ENCODE data around the gene SH3RF2. TPM values are rescaled to one million over a fixed set of nuclear protein-coding genes. Genes with fewer than 3 reads are reported as not detected.

Gene SH3RF2
- total RNA-seq, 2 donors from 2014 or later = 2.6 to 3.2 TPM

- no peaks in the 10 kb centered on the region for H3K27me3 ChIP-seq (ENCODE audit: control insufficient read depth, insufficient read depth, low read length, poor library complexity, severe bottlenecking)
- peak overlapping the region; percentile 74 for H3K27ac ChIP-seq (ENCODE audit: low read depth, low read length)
- DNase-seq = no peak
- TF ChIP-seq CTCF (conservative IDR thresholded peaks at IDR 0.05) = no peak
- no peaks in the 10 kb centered on the region for H3K4me1 ChIP-seq (ENCODE audit: control insufficient read depth, insufficient read depth, low read length)
- 88 to 90% methylated on average over 6 to 7 of the region's 7 CpGs for WGBS, 2 experiments (ENCODE audit: insufficient coverage in 1 of 2, insufficient read length in 1 of 2)
- no peak overlapping the region for H3K27ac Mint-ChIP-seq
- no peaks in the 10 kb centered on the region for H3K27me3 Mint-ChIP-seq (ENCODE audit: insufficient read depth)
- no peak overlapping the region for H3K4me3 Mint-ChIP-seq
- H3K9me3 Mint-ChIP-seq = no peaks in the 10 kb centered on the region
- H3K36me3 ChIP-seq (ENCODE audit: control insufficient read depth, insufficient read depth, low read length) = no peaks in the 10 kb centered on the region
- no peaks in the 10 kb centered on the region for H3K36me3 Mint-ChIP-seq (ENCODE audit: low read depth)
- no peak overlapping the region for H3K4me3 ChIP-seq (ENCODE audit: low read length)
- H3K4me1 Mint-ChIP-seq = peaks cover 17% of the 10 kb centered on the region
- no peak overlapping the region for H3K9ac ChIP-seq (ENCODE audit: extremely low read depth, low read length, poor library complexity, severe bottlenecking)
- no peaks in the 10 kb centered on the region for H3K9me3 ChIP-seq (ENCODE audit: control insufficient read depth, low read length)
These were observed 20.3 kb upstream of the SH3RF2 start for GRCh38 chr5:145915970-145916638.

- Histone ChIP-seq H3K4me1 (ENCODE audit: control insufficient read depth, insufficient read depth, low read length) (no peaks in the 10 kb centered on the region), H3K27me3 (ENCODE audit: control insufficient read depth, insufficient read depth, low read length, poor library complexity, severe bottlenecking) (no peaks in the 10 kb centered on the region), H3K27ac (ENCODE audit: low read depth, low read length) (no peak overlapping the region), H3K36me3 (ENCODE audit: control insufficient read depth, insufficient read depth, low read length) (no peaks in the 10 kb centered on the region), H3K9me3 (ENCODE audit: control insufficient read depth, low read length) (no peaks in the 10 kb centered on the region), H3K4me3 (ENCODE audit: low read length) (no peak overlapping the region), H3K9ac (ENCODE audit: extremely low read depth, low read length, poor library complexity, severe bottlenecking) (no peak overlapping the region)
- no peaks in the 10 kb centered on the region for H3K27me3 Mint-ChIP-seq (ENCODE audit: insufficient read depth)
- DNase-seq = no peak
- no peaks in the 10 kb centered on the region for H3K9me3 Mint-ChIP-seq
- H3K27ac Mint-ChIP-seq = no peak overlapping the region
- H3K4me3 Mint-ChIP-seq = no peak overlapping the region
- no peaks in the 10 kb centered on the region for H3K36me3 Mint-ChIP-seq (ENCODE audit: low read depth)
- TF ChIP-seq CTCF (conservative IDR thresholded peaks at IDR 0.05) = no peak
- peaks cover 10% of the 10 kb centered on the region for H3K4me1 Mint-ChIP-seq
These were observed 19.1 kb upstream of the SH3RF2 start for GRCh38 chr5:145917288-145917687.

DNA sequence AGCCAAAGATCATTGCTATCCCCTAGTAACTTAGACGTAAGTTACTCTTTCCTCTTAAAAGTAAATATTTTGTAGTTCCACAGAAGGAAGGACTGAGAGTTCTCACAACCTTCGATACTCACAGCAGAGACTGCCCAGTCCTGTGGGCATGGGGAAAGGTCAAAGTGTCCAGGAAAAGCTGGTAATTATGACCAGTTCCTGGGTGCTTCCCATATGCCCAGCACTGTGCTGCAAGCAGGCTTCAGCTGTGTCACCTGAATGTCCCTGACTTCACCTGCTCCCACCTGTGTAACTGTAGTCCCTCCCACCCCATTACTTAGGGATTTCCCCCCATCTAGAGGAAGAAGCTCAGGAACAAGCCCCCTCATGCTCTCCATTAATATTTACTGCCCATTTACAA lies 18.0 kb upstream of the SH3RF2 start:
- DNase-seq = no peak
- Histone ChIP-seq H3K4me3 (ENCODE audit: low read length) (no peak overlapping the region), H3K4me1 (ENCODE audit: control insufficient read depth, insufficient read depth, low read length) (no peaks in the 10 kb centered on the region), H3K27me3 (ENCODE audit: control insufficient read depth, insufficient read depth, low read length, poor library complexity, severe bottlenecking) (no peaks in the 10 kb centered on the region), H3K9me3 (ENCODE audit: control insufficient read depth, low read length) (no peaks in the 10 kb centered on the region), H3K9ac (ENCODE audit: extremely low read depth, low read length, poor library complexity, severe bottlenecking) (no peak overlapping the region), H3K27ac (ENCODE audit: low read depth, low read length) (no peak overlapping the region), H3K36me3 (ENCODE audit: control insufficient read depth, insufficient read depth, low read length) (no peaks in the 10 kb centered on the region)
- 95% methylated on average over 2 of the region's 2 CpGs; no CpG with 5 or more reads in 1 of the 2 experiments for WGBS, 2 experiments (ENCODE audit: insufficient coverage in 1 of 2, insufficient read length in 1 of 2)
- H3K4me3 Mint-ChIP-seq = no peak overlapping the region
- no peaks in the 10 kb centered on the region for H3K9me3 Mint-ChIP-seq
- H3K27me3 Mint-ChIP-seq (ENCODE audit: insufficient read depth) = no peaks in the 10 kb centered on the region
- no peaks in the 10 kb centered on the region for H3K36me3 Mint-ChIP-seq (ENCODE audit: low read depth)
- TF ChIP-seq CTCF (conservative IDR thresholded peaks at IDR 0.05) = no peak
- peaks cover 5% of the 10 kb centered on the region for H3K4me1 Mint-ChIP-seq
- no peak overlapping the region for H3K27ac Mint-ChIP-seq

Data from endodermal cell (in vitro differentiated cells).